Loucy (cell line): Measurements from ENCODE around the gene TRIO.
A peak's percentile ranks its signal among the peaks of the same experiment; 100 is the strongest.

ENCODE experiments used
- H2AFZ ChIP-seq: fragments of 200-600 bp; sonication (generic); 2 replicates; pipeline ENCODE4 v1.6.0; 2016; ENCODE audit warnings: antibody characterized with exemption, mild to moderate bottlenecking, low read length, moderate library complexity
- H3F3A ChIP-seq: fragments of 200-600 bp; 2 replicates; pipeline ENCODE4 v1.6.0; 2016; ENCODE audit warnings: antibody characterized with exemption, low read depth, mild to moderate bottlenecking
- H3K27me3 ChIP-seq: fragments of 200-600 bp; sonication (generic); 2 replicates; pipeline ENCODE4 v1.6.1; 2014; ENCODE audit warnings: low read length, mild to moderate bottlenecking; ENCODE audit not compliant: insufficient read depth, poor library complexity, severe bottlenecking
- H3K36me3 ChIP-seq: fragments of 200-600 bp; sonication (generic); 2 replicates; pipeline ENCODE4 v1.6.1; 2016; ENCODE audit warnings: low read length; ENCODE audit not compliant: insufficient read depth
- H3K4me1 ChIP-seq: fragments of 200-600 bp; sonication (generic); 2 replicates; pipeline ENCODE4 v1.5.1; 2014; ENCODE audit warnings: low read length, mild to moderate bottlenecking; ENCODE audit not compliant: insufficient read depth, poor library complexity, severe bottlenecking
- H3K4me2 ChIP-seq: fragments of 200-600 bp; sonication (generic); 2 replicates; pipeline ENCODE4 v1.6.0; 2014; ENCODE audit warnings: antibody characterized with exemption, low read length, low read depth, mild to moderate bottlenecking; ENCODE audit not compliant: poor library complexity, severe bottlenecking
- H3K4me3 ChIP-seq: fragments of 200-600 bp; sonication (generic); 2 replicates; pipeline ENCODE4 v1.5.1; 2014; ENCODE audit warnings: low read length, mild to moderate bottlenecking, mixed read lengths; ENCODE audit not compliant: poor library complexity, severe bottlenecking
- H3K79me2 ChIP-seq: fragments of 200-600 bp; sonication (generic); 2 replicates; pipeline ENCODE4 v1.6.1; 2014; ENCODE audit warnings: low read length; ENCODE audit not compliant: insufficient read depth
- H3K9ac ChIP-seq: fragments of 200-600 bp; sonication (generic); 2 replicates; pipeline ENCODE4 v1.6.0; 2014; ENCODE audit warnings: mild to moderate bottlenecking, low read depth, low read length, moderate library complexity; ENCODE audit not compliant: poor library complexity, severe bottlenecking
- H3K9me2 ChIP-seq: fragments of 200-600 bp; sonication (generic); replicated peaks from 2 replicates; pipeline ENCODE4 v1.6.1; 2016; ENCODE audit warnings: low read depth, low read length, mixed read lengths
- H3K9me3 ChIP-seq: fragments of 200-600 bp; sonication (generic); 2 replicates; pipeline ENCODE4 v1.6.1; 2014; ENCODE audit warnings: mild to moderate bottlenecking, antibody characterized with exemption, low read length, low read depth; ENCODE audit not compliant: insufficient read depth
- H4K20me1 ChIP-seq: fragments of 200-600 bp; sonication (generic); 2 replicates; pipeline ENCODE4 v1.6.0; 2014; ENCODE audit warnings: antibody characterized with exemption, low read length, mild to moderate bottlenecking; ENCODE audit not compliant: insufficient read depth, poor library complexity, severe bottlenecking
- CTCF ChIP-seq: fragments of 200-600 bp; sonication (generic); conservative IDR thresholded peaks from 2 replicates; pipeline ENCODE4 v1.5.1; 2014; ENCODE audit warnings: mild to moderate bottlenecking, antibody characterized with exemption, low read length
- EZH2phosphoT487 ChIP-seq: fragments of 200-600 bp; IDR thresholded peaks from 2 replicates; pipeline ENCODE4 v1.6.1; 2018; ENCODE audit warnings: antibody characterized with exemption, mild to moderate bottlenecking, moderate library complexity, borderline replicate concordance

The TRIO gene

GRCh38 chr5:14153071-14153864 lies 10.1 kb downstream of the TRIO start:
- Histone ChIP-seq H3K4me3 (peak overlapping the region; percentile 70), H3F3A (no peaks in the 10 kb centered on the region), H3K79me2 (peaks cover 99% of the 10 kb centered on the region), H3K36me3 (no peaks in the 10 kb centered on the region), H4K20me1 (peaks cover 27% of the 10 kb centered on the region), H3K4me1 (peaks cover 83% of the 10 kb centered on the region), H2AFZ (no peak overlapping the region), H3K9ac (peak overlapping the region; percentile 69), H3K9me3 (no peaks in the 10 kb centered on the region), H3K9me2 (no peaks in the 10 kb centered on the region), H3K27me3 (no peaks in the 10 kb centered on the region), H3K4me2 (peak overlapping the region; percentile 81)
- TF ChIP-seq EZH2phosphoT487: no peak
- TF ChIP-seq CTCF: no peak

- Histone ChIP-seq H3K79me2 (peaks cover 99% of the 10 kb centered on the region), H3K4me3 (peak overlapping the region; percentile 70), H4K20me1 (peaks cover 18% of the 10 kb centered on the region), H3K4me1 (peaks cover 78% of the 10 kb centered on the region), H3K9me2 (no peaks in the 10 kb centered on the region), H3K9me3 (no peaks in the 10 kb centered on the region), H3K9ac (peak overlapping the region; percentile 69), H2AFZ (no peak overlapping the region), H3K27me3 (no peaks in the 10 kb centered on the region), H3K36me3 (no peaks in the 10 kb centered on the region), H3K4me2 (peak overlapping the region; percentile 81), H3F3A (no peaks in the 10 kb centered on the region)
- TF ChIP-seq EZH2phosphoT487: no peak
- no peak for TF ChIP-seq CTCF
Measured at GRCh38 chr5:14153932-14154731, 11.0 kb downstream of the TRIO start.

GRCh38 chr5:14155075-14155474 lies 11.9 kb downstream of the TRIO start:
- Histone ChIP-seq H3K79me2 (peaks cover 99% of the 10 kb centered on the region), H3F3A (no peaks in the 10 kb centered on the region), H3K36me3 (no peaks in the 10 kb centered on the region), H3K4me2 (peak overlapping the region; percentile 81), H3K4me1 (peaks cover 70% of the 10 kb centered on the region), H2AFZ (no peak overlapping the region), H4K20me1 (peaks cover 15% of the 10 kb centered on the region), H3K4me3 (peak overlapping the region; percentile 70), H3K9me2 (no peaks in the 10 kb centered on the region), H3K9me3 (no peaks in the 10 kb centered on the region), H3K9ac (peak overlapping the region; percentile 69), H3K27me3 (no peaks in the 10 kb centered on the region)
- TF ChIP-seq CTCF: no peak
